ENCODE results near the gene S100A4.
"Not testable (repeated sequence)": the region's sequence is repeated elsewhere in the genome, so short reads cannot be mapped to it uniquely, and the experiment has no call there.

Gene S100A4

DNA sequence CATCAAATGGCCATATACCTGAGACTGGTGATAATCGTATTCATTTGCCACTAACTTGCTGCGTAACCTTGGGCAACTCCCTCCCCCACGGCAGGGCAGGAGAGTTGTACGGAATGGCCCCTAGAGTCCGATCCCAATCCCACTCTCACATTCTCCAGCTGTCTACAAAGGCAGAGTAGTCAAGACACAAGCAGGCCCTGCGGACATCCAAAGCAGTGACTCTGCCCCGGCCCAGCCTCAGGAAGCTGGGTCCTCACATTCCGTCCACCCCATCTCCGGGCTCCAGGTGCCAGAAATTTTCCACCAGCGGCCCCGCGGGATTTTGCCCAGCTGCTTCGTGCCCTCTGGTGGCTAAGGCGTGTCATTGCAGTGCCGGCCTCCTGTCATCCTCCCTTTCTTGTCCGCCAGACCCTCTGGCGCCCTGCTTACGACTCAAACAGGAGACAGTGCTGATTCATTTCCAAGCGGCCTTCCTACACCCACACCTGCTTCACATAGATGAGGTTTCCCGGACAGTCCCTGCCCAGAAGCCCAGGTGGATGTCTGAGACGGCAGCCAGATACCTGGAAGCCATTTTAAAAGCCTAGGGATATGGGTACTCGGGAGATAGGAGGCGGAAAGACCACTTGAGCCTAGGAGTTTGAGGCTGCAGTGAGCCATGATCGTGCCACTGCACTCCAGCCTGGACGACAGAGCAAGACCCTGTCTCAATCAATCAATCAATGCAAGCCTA is 22.9 kb upstream of the S100A4 start:
- H3K4me3 ChIP-seq (ENCODE audit: insufficient read depth, low read depth, low read length): no peak overlapping the region
- no peaks in the 10 kb centered on the region for H3K36me3 ChIP-seq (ENCODE audit: control insufficient read depth, insufficient read depth, low read length)
- WGBS, 2 experiments: 28 to 30% methylated on average over 25 of the region's 25 CpGs
- H3K9me3 ChIP-seq (ENCODE audit: control insufficient read depth, low read length): no peaks in the 10 kb centered on the region
- H3K4me1 ChIP-seq (ENCODE audit: control insufficient read depth, insufficient read depth, low read length): peaks cover 18% of the 10 kb centered on the region
- H3K27ac ChIP-seq (ENCODE audit: insufficient read depth, low read depth, low read length, poor library complexity, severe bottlenecking): no peak overlapping the region
- H3K27me3 ChIP-seq (ENCODE audit: control insufficient read depth, insufficient read depth, low read length, poor library complexity, severe bottlenecking): no peaks in the 10 kb centered on the region

DNA sequence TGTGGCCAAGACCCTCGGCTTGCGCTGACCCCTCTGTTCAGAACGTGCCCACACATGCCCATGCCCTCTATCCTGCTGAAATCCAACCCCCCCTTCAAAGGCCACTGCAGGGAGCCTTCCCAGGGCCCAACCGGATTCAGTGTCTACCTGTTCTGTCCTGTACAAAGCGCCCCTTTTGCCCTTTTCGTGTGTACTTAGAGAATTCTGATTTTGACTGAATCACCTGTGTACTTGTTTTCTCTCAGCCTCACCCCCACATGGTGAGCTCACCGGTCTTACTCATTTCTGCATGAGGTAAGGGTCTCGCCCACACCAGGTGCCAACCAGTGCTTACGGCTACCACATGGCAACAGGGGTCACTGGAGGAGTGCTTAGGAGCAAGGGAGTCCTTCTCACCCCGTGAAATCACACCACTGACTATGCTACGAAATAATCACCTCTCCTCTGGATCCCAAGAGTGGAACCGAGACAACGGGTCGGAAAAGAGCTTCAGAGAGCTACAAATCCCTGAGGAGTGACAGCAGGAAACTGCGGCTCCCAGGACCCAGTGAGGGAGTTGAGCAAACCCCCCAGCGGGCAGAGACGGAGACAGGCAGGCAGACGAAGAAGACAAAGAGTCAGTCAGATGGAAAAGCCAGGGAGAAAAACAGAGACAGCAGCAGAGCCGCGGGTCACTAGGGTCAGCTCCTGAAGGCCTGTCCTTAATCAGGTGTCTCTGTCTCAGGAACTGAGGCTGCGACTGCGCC is 22.2 kb upstream of the S100A4 start:
- no peaks in the 10 kb centered on the region for H3K36me3 ChIP-seq (ENCODE audit: control insufficient read depth, insufficient read depth, low read length)
- H3K9me3 ChIP-seq (ENCODE audit: control insufficient read depth, low read length): no peaks in the 10 kb centered on the region
- 71 to 72% methylated on average over 22 of the region's 22 CpGs for WGBS, 2 experiments
- peaks cover 18% of the 10 kb centered on the region for H3K4me1 ChIP-seq (ENCODE audit: control insufficient read depth, insufficient read depth, low read length)
- no peaks in the 10 kb centered on the region for H3K27me3 ChIP-seq (ENCODE audit: control insufficient read depth, insufficient read depth, low read length, poor library complexity, severe bottlenecking)
- H3K4me3 ChIP-seq (ENCODE audit: insufficient read depth, low read depth, low read length): no peak overlapping the region
- no peak overlapping the region for H3K27ac ChIP-seq (ENCODE audit: insufficient read depth, low read depth, low read length, poor library complexity, severe bottlenecking)

DNA sequence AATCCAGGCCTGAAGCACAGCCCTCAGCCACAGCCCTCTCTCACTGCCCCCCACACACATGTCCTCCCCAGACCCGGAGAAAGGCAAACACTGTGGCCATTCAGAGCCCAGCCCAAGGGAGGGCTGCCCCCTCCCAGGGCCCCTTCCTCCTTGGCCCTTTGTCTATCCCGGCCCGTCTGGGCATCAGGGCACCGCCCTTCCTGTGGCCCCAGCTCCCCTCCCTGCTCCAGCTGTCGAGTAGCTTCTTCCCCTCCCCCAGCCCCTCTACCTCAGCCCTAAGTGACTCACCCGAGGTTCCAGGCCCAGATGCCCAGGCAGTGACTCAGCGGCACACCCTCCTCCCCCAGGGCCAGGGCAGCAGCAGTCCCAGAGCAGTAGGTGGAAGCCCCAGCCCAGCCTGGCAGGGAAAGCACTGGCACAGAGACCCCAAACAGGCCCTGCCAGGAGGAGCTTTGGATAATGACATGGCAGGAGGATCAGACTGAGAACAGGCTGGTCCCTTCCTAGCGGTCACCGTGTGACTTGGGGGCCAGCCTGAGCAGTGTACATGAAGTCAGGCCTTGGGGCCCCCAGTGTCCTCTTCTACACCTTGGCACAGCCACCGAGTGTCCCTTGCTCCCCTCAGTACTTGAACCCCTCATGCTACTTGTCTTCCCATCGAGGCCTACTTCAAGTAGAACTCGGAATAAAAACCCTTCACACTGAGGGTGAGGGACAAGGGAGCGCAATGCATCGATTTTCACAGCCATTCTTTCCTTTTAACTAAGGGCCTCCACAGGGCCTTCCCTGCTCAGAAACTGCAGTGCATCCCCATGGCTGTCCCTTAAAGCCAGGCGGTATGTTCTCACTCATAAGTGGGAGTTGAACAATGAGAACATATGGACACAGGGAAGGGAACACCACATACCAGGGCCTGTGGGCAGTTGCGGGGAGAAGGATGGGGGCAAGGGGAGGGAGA is 21.1 kb upstream of the S100A4 start:
- H3K9me3 ChIP-seq (ENCODE audit: control insufficient read depth, low read length): no peaks in the 10 kb centered on the region
- H3K4me1 ChIP-seq (ENCODE audit: control insufficient read depth, insufficient read depth, low read length): peaks cover 18% of the 10 kb centered on the region
- H3K36me3 ChIP-seq (ENCODE audit: control insufficient read depth, insufficient read depth, low read length): no peaks in the 10 kb centered on the region
- no peaks in the 10 kb centered on the region for H3K27me3 ChIP-seq (ENCODE audit: control insufficient read depth, insufficient read depth, low read length, poor library complexity, severe bottlenecking)
- H3K4me3 ChIP-seq (ENCODE audit: insufficient read depth, low read depth, low read length): no peak overlapping the region
- 52 to 57% methylated on average over 16 of the region's 16 CpGs for WGBS, 2 experiments
- H3K27ac ChIP-seq (ENCODE audit: insufficient read depth, low read depth, low read length, poor library complexity, severe bottlenecking): peak overlapping the region; percentile 37

DNA sequence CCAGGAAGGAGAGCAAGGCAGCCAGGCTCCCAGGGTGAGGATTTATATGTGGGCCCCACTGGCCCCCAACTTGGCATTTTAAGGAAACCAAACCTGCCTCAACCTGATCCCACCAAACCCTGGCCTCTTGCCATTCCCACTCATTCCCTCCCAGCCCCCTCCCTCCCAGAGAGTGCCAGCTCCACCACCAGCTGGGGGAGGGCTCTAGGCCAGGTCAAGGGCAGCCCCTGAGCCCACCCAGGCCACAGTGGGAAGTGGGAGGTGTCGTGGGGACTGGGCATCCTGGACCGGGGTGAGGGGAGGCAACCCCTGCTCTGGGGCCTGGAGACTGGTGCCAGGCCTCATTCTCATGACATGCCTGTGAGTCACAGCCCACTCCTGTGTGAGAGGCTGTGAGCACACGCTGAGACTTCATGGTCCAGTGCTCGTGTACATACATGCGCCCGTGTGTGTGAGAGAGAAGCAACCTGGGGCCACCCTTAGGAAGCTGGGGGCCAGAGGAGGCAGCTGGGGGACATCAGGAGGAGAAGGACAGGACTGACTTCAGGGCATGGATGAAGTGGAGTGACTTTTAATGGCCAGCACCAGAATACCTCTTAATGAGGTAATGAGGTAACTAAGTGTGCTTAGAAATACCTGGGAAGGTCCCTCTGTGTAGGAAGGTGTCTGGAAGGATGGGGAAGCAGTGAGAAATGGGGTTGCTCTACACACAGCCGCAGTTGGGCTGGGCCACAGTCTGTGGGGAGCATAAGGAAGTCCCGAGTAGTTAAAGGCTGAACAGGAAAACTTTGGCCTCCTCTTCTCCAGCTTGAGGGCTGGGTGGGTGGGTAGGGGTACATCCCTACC is 20.1 kb upstream of the S100A4 start, which contains the start of gene S100A2:
Gene S100A2 (minus strand): TSS at position 316 of the 846 bp plus-strand sequence. CDS start 1,967 bp downstream, outside the sequence.
- H3K4me1 ChIP-seq (ENCODE audit: control insufficient read depth, insufficient read depth, low read length): peaks cover 18% of the 10 kb centered on the region
- no peaks in the 10 kb centered on the region for H3K36me3 ChIP-seq (ENCODE audit: control insufficient read depth, insufficient read depth, low read length)
- H3K4me3 ChIP-seq (ENCODE audit: insufficient read depth, low read depth, low read length): no peak within 1 kb of the TSS
- no peak within 1 kb of the TSS for H3K27ac ChIP-seq (ENCODE audit: insufficient read depth, low read depth, low read length, poor library complexity, severe bottlenecking)
- no peaks in the 10 kb centered on the region for H3K9me3 ChIP-seq (ENCODE audit: control insufficient read depth, low read length)
- 84 to 85% methylated on average over 7 to 8 of the region's 8 CpGs for WGBS, 2 experiments
- no peaks in the 10 kb centered on the region for H3K27me3 ChIP-seq (ENCODE audit: control insufficient read depth, insufficient read depth, low read length, poor library complexity, severe bottlenecking)

DNA sequence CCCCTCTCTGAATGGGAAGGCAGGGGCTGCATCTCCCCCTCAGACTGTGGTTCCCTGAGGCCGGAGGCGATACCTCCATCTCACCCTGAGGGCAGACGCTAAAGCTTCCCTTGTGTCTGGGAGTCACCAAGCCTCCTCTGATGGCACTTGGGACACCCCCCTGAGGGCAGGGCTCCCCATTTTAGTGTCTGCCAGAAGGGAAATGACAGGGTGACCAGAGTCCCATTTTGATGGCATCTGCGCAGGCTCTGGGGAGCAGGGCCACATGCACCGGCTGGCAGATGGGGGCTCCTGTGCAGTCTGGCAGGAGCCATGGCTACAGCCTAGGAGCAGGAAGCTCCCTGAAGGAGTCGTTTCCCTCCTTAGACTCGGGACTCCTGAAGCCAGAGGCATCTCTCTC is 18.4 kb upstream of the S100A4 start:
- WGBS, 2 experiments: 91 to 92% methylated on average over 7 of the region's 7 CpGs
- Histone ChIP-seq H3K27ac (ENCODE audit: insufficient read depth, low read depth, low read length, poor library complexity, severe bottlenecking) (no peak overlapping the region), H3K4me3 (ENCODE audit: insufficient read depth, low read depth, low read length) (no peak overlapping the region), H3K4me1 (ENCODE audit: control insufficient read depth, insufficient read depth, low read length) (peaks cover 18% of the 10 kb centered on the region), H3K36me3 (ENCODE audit: control insufficient read depth, insufficient read depth, low read length) (no peaks in the 10 kb centered on the region), H3K9me3 (ENCODE audit: control insufficient read depth, low read length) (no peaks in the 10 kb centered on the region), H3K27me3 (ENCODE audit: control insufficient read depth, insufficient read depth, low read length, poor library complexity, severe bottlenecking) (no peaks in the 10 kb centered on the region)

DNA sequence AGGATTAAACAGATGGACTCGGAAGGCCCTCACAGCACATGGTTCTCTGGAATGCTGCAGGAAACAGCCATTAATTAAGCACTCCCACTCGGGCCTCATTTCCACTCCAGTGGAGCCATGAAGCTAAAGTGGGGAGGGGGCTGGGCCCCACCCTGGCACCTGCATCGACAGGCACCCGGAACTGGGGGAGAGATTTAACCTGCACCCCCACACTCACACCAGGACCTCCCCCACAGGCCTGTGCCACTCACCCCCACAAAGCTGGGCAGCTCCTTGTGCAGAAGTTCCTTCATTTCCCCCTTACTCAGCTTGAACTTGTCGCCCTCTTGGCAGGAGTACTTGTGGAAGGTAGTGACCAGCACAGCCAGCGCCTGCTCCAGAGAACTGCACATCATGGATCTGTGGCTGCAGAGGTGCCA is 17.9 kb upstream of the S100A4 start:
- Histone ChIP-seq H3K27me3 (ENCODE audit: control insufficient read depth, insufficient read depth, low read length, poor library complexity, severe bottlenecking) (no peaks in the 10 kb centered on the region), H3K4me1 (ENCODE audit: control insufficient read depth, insufficient read depth, low read length) (peaks cover 18% of the 10 kb centered on the region), H3K27ac (ENCODE audit: insufficient read depth, low read depth, low read length, poor library complexity, severe bottlenecking) (no peak overlapping the region), H3K4me3 (ENCODE audit: insufficient read depth, low read depth, low read length) (no peak overlapping the region), H3K9me3 (ENCODE audit: control insufficient read depth, low read length) (no peaks in the 10 kb centered on the region), H3K36me3 (ENCODE audit: control insufficient read depth, insufficient read depth, low read length) (no peaks in the 10 kb centered on the region)
- 83 to 86% methylated on average over 6 of the region's 6 CpGs for WGBS, 2 experiments

DNA sequence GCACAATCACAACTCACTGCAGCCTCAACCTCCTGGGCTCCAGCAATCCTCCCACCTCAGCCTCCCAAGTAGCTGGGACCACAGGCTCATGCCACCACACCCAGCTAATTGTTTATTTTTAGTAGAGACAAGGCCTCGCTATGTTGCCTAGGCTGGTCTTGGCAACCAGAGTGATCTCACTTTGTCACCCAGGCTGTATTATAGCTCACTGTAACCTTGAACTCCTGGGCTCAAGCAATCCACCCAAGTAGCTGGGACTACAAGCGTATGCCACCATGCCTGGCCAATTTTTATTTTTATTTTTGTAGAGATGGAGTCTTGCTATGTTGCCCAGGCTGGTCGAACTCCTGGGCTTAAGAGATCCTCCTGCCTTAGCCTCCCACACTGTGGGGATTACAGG is 16.4 kb upstream of the S100A4 start:
- H3K36me3 ChIP-seq (ENCODE audit: control insufficient read depth, insufficient read depth, low read length); H3K4me1 ChIP-seq (ENCODE audit: control insufficient read depth, insufficient read depth, low read length); H3K4me3 ChIP-seq (ENCODE audit: insufficient read depth, low read depth, low read length); H3K9me3 ChIP-seq (ENCODE audit: control insufficient read depth, low read length); H3K27me3 ChIP-seq (ENCODE audit: control insufficient read depth, insufficient read depth, low read length, poor library complexity, severe bottlenecking); H3K27ac ChIP-seq (ENCODE audit: insufficient read depth, low read depth, low read length, poor library complexity, severe bottlenecking): not testable (repeated sequence)
- WGBS, 2 experiments: 96 to 97% methylated on average over 3 of the region's 3 CpGs

DNA sequence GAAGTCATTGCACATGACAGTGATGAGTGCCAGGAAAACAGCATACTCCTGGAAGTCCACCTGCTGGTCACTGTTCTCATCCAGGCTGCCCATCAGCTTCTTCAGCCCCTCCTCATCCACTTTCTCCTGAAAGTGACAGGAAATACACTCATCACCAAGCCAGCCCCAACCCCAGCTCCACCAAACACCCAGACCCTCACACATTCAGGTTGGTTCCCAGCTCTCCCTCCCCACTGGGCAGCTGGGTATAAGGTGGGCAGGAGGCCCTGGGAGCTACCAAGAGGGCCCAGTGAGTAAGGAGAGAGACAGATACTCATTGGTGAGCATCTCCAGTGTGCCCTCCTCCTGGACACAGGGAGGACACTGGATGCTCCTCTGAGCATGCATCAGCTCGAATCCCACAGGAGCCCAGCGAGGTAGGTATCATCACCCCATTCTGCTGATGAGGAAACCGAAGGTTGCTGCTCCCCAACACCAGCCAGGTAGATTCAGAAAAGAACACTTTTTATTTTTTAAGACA is 15.9 kb upstream of the S100A4 start:
- Histone ChIP-seq H3K9me3 (ENCODE audit: control insufficient read depth, low read length) (no peaks in the 10 kb centered on the region), H3K36me3 (ENCODE audit: control insufficient read depth, insufficient read depth, low read length) (no peaks in the 10 kb centered on the region), H3K4me3 (ENCODE audit: insufficient read depth, low read depth, low read length) (no peak overlapping the region), H3K27me3 (ENCODE audit: control insufficient read depth, insufficient read depth, low read length, poor library complexity, severe bottlenecking) (no peaks in the 10 kb centered on the region), H3K27ac (ENCODE audit: insufficient read depth, low read depth, low read length, poor library complexity, severe bottlenecking) (no peak overlapping the region), H3K4me1 (ENCODE audit: control insufficient read depth, insufficient read depth, low read length) (peaks cover 3% of the 10 kb centered on the region)
- WGBS, 2 experiments: 93 to 95% methylated on average over 3 of the region's 3 CpGs

DNA sequence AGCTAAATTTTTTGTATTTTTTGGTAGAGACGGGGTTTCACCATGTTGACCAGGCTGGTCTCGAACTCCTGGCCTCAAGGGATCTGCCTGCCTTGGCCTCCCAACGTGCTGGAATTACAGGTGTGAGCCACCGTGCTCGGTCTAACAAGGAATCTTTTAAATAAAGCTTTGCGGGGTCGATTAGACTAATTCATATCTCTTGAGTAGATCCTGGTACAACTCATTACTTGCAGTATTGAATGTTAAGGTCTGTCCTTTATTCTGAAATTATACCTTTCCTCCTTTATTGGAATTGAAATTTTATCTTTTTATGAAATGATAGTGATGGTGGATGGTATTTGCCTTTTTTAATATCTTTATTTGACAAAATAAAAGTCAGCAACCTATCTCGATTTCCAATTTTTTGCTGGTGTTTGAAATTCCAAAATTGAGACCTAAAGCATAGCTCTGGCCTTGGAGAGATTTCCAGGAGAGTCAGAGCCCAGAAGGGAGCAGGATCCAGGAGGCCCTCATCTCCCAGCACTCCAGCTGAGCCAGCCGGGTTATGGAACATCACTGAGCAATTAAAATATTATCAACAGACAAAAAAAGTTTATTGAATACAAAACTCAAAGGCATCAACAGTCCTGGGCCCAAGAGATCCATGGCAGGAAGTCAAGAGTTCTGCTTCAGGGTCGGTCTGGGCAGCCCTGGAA is 15.3 kb upstream of the S100A4 start:
- no peak overlapping the region for H3K27ac ChIP-seq (ENCODE audit: insufficient read depth, low read depth, low read length, poor library complexity, severe bottlenecking)
- no peaks in the 10 kb centered on the region for H3K9me3 ChIP-seq (ENCODE audit: control insufficient read depth, low read length)
- no peak overlapping the region for H3K4me3 ChIP-seq (ENCODE audit: insufficient read depth, low read depth, low read length)
- H3K4me1 ChIP-seq (ENCODE audit: control insufficient read depth, insufficient read depth, low read length): no peaks in the 10 kb centered on the region
- WGBS, 2 experiments: 88 to 92% methylated on average over 10 of the region's 10 CpGs
- H3K27me3 ChIP-seq (ENCODE audit: control insufficient read depth, insufficient read depth, low read length, poor library complexity, severe bottlenecking): no peaks in the 10 kb centered on the region
- no peaks in the 10 kb centered on the region for H3K36me3 ChIP-seq (ENCODE audit: control insufficient read depth, insufficient read depth, low read length)

Measured in ectodermal cell (in vitro differentiated cells).